H1 (cell line): ENCODE data around the gene MAPK8. TPM values are rescaled to one million over a fixed set of nuclear protein-coding genes. Genes with fewer than 3 reads are reported as not detected.

Source experiments
- CTCF ChIA-PET: fragments of 300-600 bp; sonication (Branson Sonifier 250); formaldehyde crosslinking; loops from one replicate; lab custom pipeline; 2021; ENCODE audit not compliant: partially characterized antibody; lab: Charles Lee
- POLR2A ChIA-PET: fragments of 300-600 bp; sonication (Branson Sonifier 250); formaldehyde crosslinking; loops from one replicate; lab custom pipeline; 2021; ENCODE audit warnings: inconsistent platforms; ENCODE audit not compliant: partially characterized antibody; lab: Charles Lee
- DNase-seq, 2 experiments: peaks; one replicate each; pipeline versions ENCODE4 v3.0.0 to v3.0.0-alpha.2; 2010 to 2022; ENCODE audit warnings: low spot score in 2 of 2, low read depth in 1 of 2, mixed read lengths in 1 of 2
- FAIRE-seq: peaks from 2 replicates; lab custom pipeline; 2011; peaks lifted over from hg19 to GRCh38; lab: Jason Lieb, UNC
- H2AFZ ChIP-seq: 2 replicates; pipeline ENCODE4 v1.8.1; 2012; ENCODE audit warnings: low read length, inconsistent platforms
- H2AK5ac ChIP-seq: 2 replicates; pipeline ENCODE4 v1.6.1; 2013; ENCODE audit warnings: low read depth, low read length
- H2BK120ac ChIP-seq: replicated peaks from 2 replicates; pipeline ENCODE3; 2013; ENCODE audit warnings: low read depth, low read length, inconsistent platforms
- H2BK12ac ChIP-seq: 2 replicates; pipeline ENCODE4 v1.6.1; 2013; ENCODE audit warnings: low read depth, low read length
- H2BK15ac ChIP-seq: 2 replicates; pipeline ENCODE4 v1.6.1; 2013; ENCODE audit warnings: low read length
- H2BK20ac ChIP-seq: 2 replicates; pipeline ENCODE4 v1.6.1; 2013; ENCODE audit warnings: low read length
- H2BK5ac ChIP-seq: 2 replicates; pipeline ENCODE4 v1.6.1; 2013; ENCODE audit warnings: low read depth, low read length
- H3K14ac ChIP-seq: 2 replicates; pipeline ENCODE4 v1.6.1; 2013; ENCODE audit warnings: inconsistent platforms; ENCODE audit not compliant: insufficient read length
- H3K18ac ChIP-seq: 2 replicates; pipeline ENCODE4 v1.6.1; 2013; ENCODE audit warnings: low read length; ENCODE audit errors: extremely low read depth
- H3K23ac ChIP-seq: 2 replicates; pipeline ENCODE4 v1.6.1; 2013; ENCODE audit warnings: inconsistent platforms; ENCODE audit not compliant: insufficient read length
- H3K23me2 ChIP-seq: 2 replicates; pipeline ENCODE4 v1.6.1; 2013; ENCODE audit warnings: low read depth, low read length
- H3K27ac ChIP-seq: 2 replicates; pipeline ENCODE4 v1.6.1; 2011; ENCODE audit warnings: low read depth, low read length, inconsistent platforms
- H3K27me3 ChIP-seq, 4 experiments: replicated peaks in 1 of 4; 1 replicate in 1 of 4; 2 replicates in 3 of 4; pipeline versions ENCODE4 v1.6.1 to v1.8.1; 2011 to 2013; ENCODE audit warnings: low read length in 3 of 4, mild to moderate bottlenecking in 3 of 4, inconsistent platforms in 2 of 4, mixed read lengths in 2 of 4, moderate library complexity in 1 of 4; ENCODE audit not compliant: control insufficient read depth in 3 of 4, insufficient read depth in 3 of 4; ENCODE audit errors: extremely low read depth in 1 of 4
- H3K36me3 ChIP-seq, 4 experiments: 2 replicates each; pipeline versions ENCODE4 v1.6.1 to v1.8.1; 2011 to 2013; ENCODE audit warnings: mild to moderate bottlenecking in 4 of 4, low read length in 3 of 4, moderate library complexity in 2 of 4, control low read depth in 1 of 4, inconsistent platforms in 1 of 4; ENCODE audit not compliant: insufficient read depth in 4 of 4, control insufficient read depth in 2 of 4
- H3K4ac ChIP-seq: replicated peaks from 2 replicates; pipeline ENCODE3; 2013; ENCODE audit warnings: low read length, low read depth, mixed read lengths, inconsistent platforms; ENCODE audit not compliant: insufficient read length
- H3K4me1 ChIP-seq, 4 experiments: replicated peaks in 1 of 4; 1 replicate in 1 of 4; 2 replicates in 3 of 4; pipeline versions ENCODE4 v1.6.1 to v1.8.1; 2011 to 2013; ENCODE audit warnings: low read length in 3 of 4, inconsistent platforms in 2 of 4, mixed read lengths in 1 of 4; ENCODE audit not compliant: insufficient read depth in 4 of 4, control insufficient read depth in 3 of 4
- H3K4me2 ChIP-seq, 2 experiments: 2 replicates each; pipeline versions ENCODE4 v1.6.1 to v1.8.1; 2011 to 2013; ENCODE audit warnings: low read depth in 2 of 2, low read length in 2 of 2, control low read depth in 1 of 2, inconsistent platforms in 1 of 2, mild to moderate bottlenecking in 1 of 2; ENCODE audit not compliant: insufficient read depth in 1 of 2
- H3K4me3 ChIP-seq, 4 experiments: fragments of 200-600, 300-600 bp in 1 of 4; sonication (generic), shearing (Covaris generic), sonication (Bioruptor Twin) in 1 of 4; 2 replicates each; pipeline versions ENCODE4 v1.5.1 to v1.8.1; 2011 to 2016; ENCODE audit warnings: low read length in 4 of 4, low read depth in 3 of 4, control low read depth in 2 of 4, inconsistent platforms in 2 of 4, mild to moderate bottlenecking in 2 of 4, mixed read lengths in 1 of 4, moderate library complexity in 1 of 4; ENCODE audit not compliant: insufficient read depth in 2 of 4; ENCODE audit errors: extremely low read depth in 1 of 4
- H3K56ac ChIP-seq: replicated peaks from 2 replicates; pipeline ENCODE3; 2013; ENCODE audit warnings: low read depth, mild to moderate bottlenecking, mixed read lengths, low read length, inconsistent platforms; ENCODE audit not compliant: insufficient read length
- H3K79me1 ChIP-seq: 2 replicates; pipeline ENCODE4 v1.6.1; 2013; ENCODE audit warnings: low read depth, low read length, control low read depth
- H3K79me2 ChIP-seq, 2 experiments: 2 replicates each; pipeline versions ENCODE4 v1.6.1 to v1.8.1; 2012 to 2013; ENCODE audit warnings: low read length in 2 of 2, mild to moderate bottlenecking in 2 of 2, inconsistent platforms in 1 of 2; ENCODE audit not compliant: insufficient read depth in 2 of 2, control insufficient read depth in 1 of 2
- H3K9ac ChIP-seq, 4 experiments: replicated peaks in 1 of 4; 1 replicate in 1 of 4; 2 replicates in 3 of 4; pipeline versions ENCODE4 v1.6.1 to v1.8.1; 2011 to 2013; ENCODE audit warnings: low read depth in 3 of 4, low read length in 3 of 4, control low read depth in 2 of 4, mild to moderate bottlenecking in 2 of 4, moderate library complexity in 2 of 4, inconsistent platforms in 1 of 4; ENCODE audit errors: extremely low read depth in 1 of 4
- H3K9me3 ChIP-seq, 2 experiments: 2 replicates each; pipeline versions ENCODE4 v1.6.1 to v1.8.1; 2012 to 2013; ENCODE audit warnings: mild to moderate bottlenecking in 2 of 2, moderate library complexity in 2 of 2, control low read depth in 1 of 2, inconsistent platforms in 1 of 2, low read depth in 1 of 2, low read length in 1 of 2, mixed read lengths in 1 of 2; ENCODE audit not compliant: insufficient read depth in 2 of 2
- H4K20me1 ChIP-seq, 2 experiments: replicated peaks in 1 of 2; 2 replicates each; pipeline versions ENCODE3 to v1.8.1; 2011 to 2013; ENCODE audit warnings: inconsistent platforms in 2 of 2, low read length in 2 of 2, mild to moderate bottlenecking in 1 of 2; ENCODE audit not compliant: insufficient read depth in 2 of 2, control insufficient read depth in 1 of 2
- H4K5ac ChIP-seq: 2 replicates; pipeline ENCODE4 v1.6.1; 2013; ENCODE audit warnings: low read length, low read depth, mixed read lengths, inconsistent platforms; ENCODE audit not compliant: insufficient read length
- H4K8ac ChIP-seq: 2 replicates; pipeline ENCODE4 v1.8.0; 2013; ENCODE audit warnings: mild to moderate bottlenecking, moderate library complexity, low read length, inconsistent platforms; ENCODE audit not compliant: insufficient read depth; ENCODE audit errors: extremely low read depth
- H4K91ac ChIP-seq: replicated peaks from 2 replicates; pipeline ENCODE3; 2013; ENCODE audit warnings: low read length, mixed read lengths, inconsistent platforms; ENCODE audit not compliant: insufficient read length
- E2F6 ChIP-seq: IDR thresholded peaks from 2 replicates; pipeline ENCODE4 v1.6.1; 2012; ENCODE audit warnings: inconsistent platforms
- GTF2F1 ChIP-seq: IDR thresholded peaks from 2 replicates; pipeline ENCODE4 v1.6.1; 2012; ENCODE audit warnings: low read depth, low read length, improper control_type of control experiment, borderline replicate concordance
- HDAC6 ChIP-seq: IDR thresholded peaks from one replicate; pipeline ENCODE4 v1.7.1; 2012; ENCODE audit warnings: low read depth, mild to moderate bottlenecking, inconsistent platforms, low read length, moderate library complexity
- JUND ChIP-seq: IDR thresholded peaks from 2 replicates; pipeline ENCODE4 v1.6.1; 2011; ENCODE audit warnings: mild to moderate bottlenecking, improper control_type of control experiment, low read length
- MAFK ChIP-seq: IDR thresholded peaks from 2 replicates; pipeline ENCODE4 v1.6.1; 2012; ENCODE audit warnings: low read depth, mild to moderate bottlenecking, improper control_type of control experiment, low read length
- POLR2AphosphoS5 ChIP-seq: IDR thresholded peaks from 2 replicates; pipeline ENCODE4 v1.6.1; 2011; ENCODE audit warnings: low read depth, low read length
- RFX5 ChIP-seq: IDR thresholded peaks from 2 replicates; pipeline ENCODE4 v1.6.1; 2011; ENCODE audit warnings: low read depth, low read length, improper control_type of control experiment, borderline replicate concordance
- RXRA ChIP-seq: IDR thresholded peaks from 2 replicates; pipeline ENCODE4 v1.6.1; 2011; ENCODE audit warnings: low read depth, mild to moderate bottlenecking, low read length, moderate library complexity; ENCODE audit not compliant: insufficient read depth
- SP2 ChIP-seq: IDR thresholded peaks from 2 replicates; pipeline ENCODE4 v1.6.1; 2012; ENCODE audit warnings: mild to moderate bottlenecking, low read length, inconsistent platforms
- SUZ12 ChIP-seq: fragments of 200-600 bp; sonication (generic); IDR thresholded peaks from 2 replicates; pipeline ENCODE4 v1.6.1; 2012; ENCODE audit warnings: mild to moderate bottlenecking, inconsistent platforms, low read length, moderate library complexity, mixed read lengths
- YY1 ChIP-seq: IDR thresholded peaks from 2 replicates; pipeline ENCODE4 v1.6.1; 2011; ENCODE audit warnings: low read depth, mild to moderate bottlenecking, low read length
- WGBS, 2 experiments: shearing (Covaris generic) in 1 of 2; methylation state at CpG; one replicate each; pipeline versions ENCODE4 v1.1.6 to v1.1.7; 2013 to 2015; ENCODE audit warnings: low lambda C conversion rate in 2 of 2, mixed read lengths in 2 of 2, inconsistent platforms in 1 of 2, low coverage in 1 of 2, missing lambda C conversion rate in 1 of 2; ENCODE audit not compliant: insufficient replicate concordance in 2 of 2, insufficient coverage in 1 of 2, insufficient read length in 1 of 2; ENCODE audit errors: extremely low coverage in 1 of 2, missing lambda C conversion rate in 1 of 2; 5-methylcytosine and 5-hydroxymethylcytosine counted together
- polyA plus RNA-seq, 7 experiments: library from polyadenylated mRNA; depleted of rRNA in 3 of 7; stranded (reverse) in 5 of 7; unstranded in 2 of 7; fragments of >200 nt in 5 of 7; fragments of 200-250 nt in 2 of 7; gene quantifications; 1 replicate in 5 of 7; 2 replicates in 1 of 7; 4 replicates in 1 of 7; pipeline versions ENCODE4 v1.2.1 to v1.2.3, GENCODE V29; 2011 to 2013; ENCODE audit warnings: missing spikeins in 2 of 7, mixed read lengths in 2 of 7
- total RNA-seq: library from RNA; stranded (reverse); fragmentation: NEBNext Ultra II Directional; extraction: Animal tissue kit (Norgen Biotek cat#: 25700); gene quantifications from 2 replicates; pipeline ENCODE4 v1.2.1, GENCODE V29; 2021

Gene MAPK8
- total and polyA plus RNA-seq, 2 of the 8 experiments (the other 6 are each of a cell fraction or from before 2014, with no cell fraction given): 23.3 to 71.3 TPM

GRCh38 chr10:48343921-48344598, 37.6 kb downstream of the MAPK8 start:
- H3K56ac ChIP-seq: no peak overlapping the region
- no peak overlapping the region for H3K4ac ChIP-seq
- H4K91ac ChIP-seq: no peak overlapping the region
- no peak for FAIRE-seq
- peaks cover 3 to 4% of the 10 kb centered on the region in 2 experiments; a peak in 2 of 4 replicates for H3K9me3 ChIP-seq
- H3K18ac ChIP-seq: no peak overlapping the region
- peaks cover 0 to 52% of the 10 kb centered on the region in 2 experiments; a peak in 2 of 4 replicates for H3K79me2 ChIP-seq
- H3K27ac ChIP-seq: no peak overlapping the region
- no peak overlapping the region for H3K4me3 ChIP-seq
- H4K20me1 ChIP-seq: peaks cover 0 to 6% of the 10 kb centered on the region in 2 experiments
- ChIA-PET POLR2A (interaction anchor here (1.3 kb wide), 1 partner anchor 34 kb away, joined by 3 read pairs; no protein-coding TSS in a partner anchor), CTCF (interaction anchor here (0.6 to 1.4 kb wide), 6 partner anchors 10 to 123 kb away, joined by 3 to 4 read pairs (median 4); no protein-coding TSS in a partner anchor)
- no peak overlapping the region for H2BK12ac ChIP-seq
- no peak overlapping the region for H3K4me2 ChIP-seq
- H3K23me2 ChIP-seq: no peaks in the 10 kb centered on the region
- 87% methylated on average over 3 of the region's 3 CpGs; no CpG with 5 or more reads in 1 of the 2 experiments for WGBS, 2 experiments
- H3K79me1 ChIP-seq: peaks cover 5% of the 10 kb centered on the region; the same call in 1 of the 2 replicates
- no peak overlapping the region for H2BK5ac ChIP-seq
- no peak overlapping the region for H4K5ac ChIP-seq
- no peak overlapping the region for H2AFZ ChIP-seq
- H2BK120ac ChIP-seq: no peak overlapping the region
- no peaks in the 10 kb centered on the region for H3K36me3 ChIP-seq
- no peak overlapping the region for H4K8ac ChIP-seq
- H3K4me1 ChIP-seq: peaks cover 0 to 3% (median 0%) of the 10 kb centered on the region in 4 experiments; a peak in 1 of 7 replicates
- no peak for DNase-seq
- no peak overlapping the region for H3K9ac ChIP-seq
- no peaks in the 10 kb centered on the region for H3K27me3 ChIP-seq
- H3K14ac ChIP-seq: no peak overlapping the region
- H2BK15ac ChIP-seq: no peak overlapping the region
- H2BK20ac ChIP-seq: no peak overlapping the region
- no peak overlapping the region for H2AK5ac ChIP-seq
- no peak overlapping the region for H3K23ac ChIP-seq
- no peak for TF ChIP-seq GTF2F1
- TF ChIP-seq SP2: no peak
- TF ChIP-seq HDAC6: no peak
- TF ChIP-seq E2F6: no peak
- no peak for TF ChIP-seq POLR2AphosphoS5
- TF ChIP-seq SUZ12: no peak
- TF ChIP-seq JUND: no peak
- no peak for TF ChIP-seq MAFK
- no peak for TF ChIP-seq RFX5
- TF ChIP-seq RXRA: no peak
- TF ChIP-seq YY1: no peak
